GM23338 (cell line): ENCODE measurements around the gene CD33.

Experiments
- CREB1 ChIP-seq: fragments of 250-450 bp; sonication (Bioruptor Pico); IDR thresholded peaks from 2 replicates; pipeline ENCODE4 v1.5.0; 2020; ENCODE audit warnings: low read depth, mild to moderate bottlenecking, moderate library complexity
- EZH2 ChIP-seq: fragments of 200-600 bp; sonication (generic); IDR thresholded peaks from one replicate; pipeline ENCODE4 v1.8.0; 2017; ENCODE audit warnings: antibody characterized with exemption, mild to moderate bottlenecking, low read depth; ENCODE audit not compliant: unreplicated experiment
- EZH2phosphoT487 ChIP-seq: fragments of 200-600 bp; sonication (generic); IDR thresholded peaks from one replicate; pipeline ENCODE4 v1.8.1; 2018; ENCODE audit warnings: antibody characterized with exemption; ENCODE audit not compliant: unreplicated experiment
- JUNB ChIP-seq: IDR thresholded peaks from one replicate; pipeline ENCODE4 v1.6.1; 2016; ENCODE audit warnings: antibody characterized with exemption; ENCODE audit not compliant: unreplicated experiment
- NANOG ChIP-seq: IDR thresholded peaks from 2 replicates; pipeline ENCODE4 v1.6.1; 2016; ENCODE audit warnings: antibody characterized with exemption, borderline replicate concordance
- POLR2AphosphoS5 ChIP-seq: IDR thresholded peaks from 2 replicates; pipeline ENCODE4 v1.6.1; 2016; ENCODE audit warnings: antibody characterized with exemption, low read depth
- STAT1 ChIP-seq: IDR thresholded peaks from one replicate; pipeline ENCODE4 v1.6.1; 2016; ENCODE audit warnings: antibody characterized with exemption; ENCODE audit not compliant: unreplicated experiment
- ZNF114 ChIP-seq: fragments of 250-450 bp; sonication (Bioruptor Pico); IDR thresholded peaks from 2 replicates; pipeline ENCODE4 v1.5.0; 2020; ENCODE audit warnings: mild to moderate bottlenecking, moderate library complexity
- ZNF331 ChIP-seq: fragments of 250-450 bp; sonication (Bioruptor Pico); IDR thresholded peaks from 2 replicates; pipeline ENCODE4 v1.5.0; 2020; ENCODE audit warnings: low read depth, mild to moderate bottlenecking, moderate library complexity
- TF ChIP-seq, protein P1 (sequence below), 2 experiments: fragments of 200-600 bp in 1 of 2; sonication (generic) in 1 of 2; conservative IDR thresholded peaks; 2 replicates each; pipeline versions ENCODE4 v1.5.1 to v1.6.1; 2016 to 2017; ENCODE audit warnings: antibody characterized with exemption in 2 of 2, low read depth in 2 of 2, mild to moderate bottlenecking in 2 of 2, moderate library complexity in 1 of 2
- TF ChIP-seq, protein P2 (sequence below): IDR thresholded peaks from 2 replicates; pipeline ENCODE4 v1.6.1; 2016; ENCODE audit warnings: antibody characterized with exemption
- TF ChIP-seq, protein P3 (sequence below): IDR thresholded peaks from one replicate; pipeline ENCODE4 v1.6.1; 2018; ENCODE audit warnings: antibody characterized with exemption; ENCODE audit not compliant: unreplicated experiment
- TF ChIP-seq, protein P4 (sequence below): fragments of 250-450 bp; sonication (Bioruptor Pico); IDR thresholded peaks from 2 replicates; pipeline ENCODE4 v1.5.0; 2020; ENCODE audit warnings: mild to moderate bottlenecking, moderate library complexity

DNA sequence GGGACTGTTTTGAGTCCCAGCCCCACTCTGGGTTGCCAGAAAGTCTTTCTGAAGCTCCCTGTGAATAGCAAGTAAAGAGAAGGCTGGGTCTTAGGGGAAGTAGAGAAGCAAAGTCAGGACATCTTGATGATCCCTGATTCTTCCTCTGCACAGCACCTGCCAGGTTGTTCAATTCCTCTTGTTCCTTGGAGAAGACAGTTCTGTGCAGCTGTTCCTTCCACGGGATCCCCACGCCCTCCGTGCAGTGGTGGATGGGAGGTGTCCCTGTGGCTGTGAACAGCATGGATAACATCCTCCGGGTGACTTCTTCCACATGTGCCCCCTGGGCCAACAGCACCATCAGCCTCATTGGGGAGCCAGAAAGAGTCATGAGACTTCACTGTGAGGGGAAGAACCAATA is 57.5 kb downstream of the CD33 start:
- TF ChIP-seq EZH2 (no peak), CREB1 (no peak), EZH2phosphoT487 (no peak), POLR2AphosphoS5 (no peak), ZNF114 (CRISPR knock-in tag) (no peak), STAT1 (no peak), JUNB (no peak), ZNF331 (CRISPR knock-in tag) (no peak), NANOG (no peak)
- TF ChIP-seq, protein P1, sequence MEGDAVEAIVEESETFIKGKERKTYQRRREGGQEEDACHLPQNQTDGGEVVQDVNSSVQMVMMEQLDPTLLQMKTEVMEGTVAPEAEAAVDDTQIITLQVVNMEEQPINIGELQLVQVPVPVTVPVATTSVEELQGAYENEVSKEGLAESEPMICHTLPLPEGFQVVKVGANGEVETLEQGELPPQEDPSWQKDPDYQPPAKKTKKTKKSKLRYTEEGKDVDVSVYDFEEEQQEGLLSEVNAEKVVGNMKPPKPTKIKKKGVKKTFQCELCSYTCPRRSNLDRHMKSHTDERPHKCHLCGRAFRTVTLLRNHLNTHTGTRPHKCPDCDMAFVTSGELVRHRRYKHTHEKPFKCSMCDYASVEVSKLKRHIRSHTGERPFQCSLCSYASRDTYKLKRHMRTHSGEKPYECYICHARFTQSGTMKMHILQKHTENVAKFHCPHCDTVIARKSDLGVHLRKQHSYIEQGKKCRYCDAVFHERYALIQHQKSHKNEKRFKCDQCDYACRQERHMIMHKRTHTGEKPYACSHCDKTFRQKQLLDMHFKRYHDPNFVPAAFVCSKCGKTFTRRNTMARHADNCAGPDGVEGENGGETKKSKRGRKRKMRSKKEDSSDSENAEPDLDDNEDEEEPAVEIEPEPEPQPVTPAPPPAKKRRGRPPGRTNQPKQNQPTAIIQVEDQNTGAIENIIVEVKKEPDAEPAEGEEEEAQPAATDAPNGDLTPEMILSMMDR (conservative IDR thresholded peaks at IDR 0.05; ENCODE audit: low read depth in 2 of 2) = no peak
- TF ChIP-seq, protein P2, sequence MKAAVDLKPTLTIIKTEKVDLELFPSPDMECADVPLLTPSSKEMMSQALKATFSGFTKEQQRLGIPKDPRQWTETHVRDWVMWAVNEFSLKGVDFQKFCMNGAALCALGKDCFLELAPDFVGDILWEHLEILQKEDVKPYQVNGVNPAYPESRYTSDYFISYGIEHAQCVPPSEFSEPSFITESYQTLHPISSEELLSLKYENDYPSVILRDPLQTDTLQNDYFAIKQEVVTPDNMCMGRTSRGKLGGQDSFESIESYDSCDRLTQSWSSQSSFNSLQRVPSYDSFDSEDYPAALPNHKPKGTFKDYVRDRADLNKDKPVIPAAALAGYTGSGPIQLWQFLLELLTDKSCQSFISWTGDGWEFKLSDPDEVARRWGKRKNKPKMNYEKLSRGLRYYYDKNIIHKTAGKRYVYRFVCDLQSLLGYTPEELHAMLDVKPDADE = no peak
- TF ChIP-seq, protein P3, sequence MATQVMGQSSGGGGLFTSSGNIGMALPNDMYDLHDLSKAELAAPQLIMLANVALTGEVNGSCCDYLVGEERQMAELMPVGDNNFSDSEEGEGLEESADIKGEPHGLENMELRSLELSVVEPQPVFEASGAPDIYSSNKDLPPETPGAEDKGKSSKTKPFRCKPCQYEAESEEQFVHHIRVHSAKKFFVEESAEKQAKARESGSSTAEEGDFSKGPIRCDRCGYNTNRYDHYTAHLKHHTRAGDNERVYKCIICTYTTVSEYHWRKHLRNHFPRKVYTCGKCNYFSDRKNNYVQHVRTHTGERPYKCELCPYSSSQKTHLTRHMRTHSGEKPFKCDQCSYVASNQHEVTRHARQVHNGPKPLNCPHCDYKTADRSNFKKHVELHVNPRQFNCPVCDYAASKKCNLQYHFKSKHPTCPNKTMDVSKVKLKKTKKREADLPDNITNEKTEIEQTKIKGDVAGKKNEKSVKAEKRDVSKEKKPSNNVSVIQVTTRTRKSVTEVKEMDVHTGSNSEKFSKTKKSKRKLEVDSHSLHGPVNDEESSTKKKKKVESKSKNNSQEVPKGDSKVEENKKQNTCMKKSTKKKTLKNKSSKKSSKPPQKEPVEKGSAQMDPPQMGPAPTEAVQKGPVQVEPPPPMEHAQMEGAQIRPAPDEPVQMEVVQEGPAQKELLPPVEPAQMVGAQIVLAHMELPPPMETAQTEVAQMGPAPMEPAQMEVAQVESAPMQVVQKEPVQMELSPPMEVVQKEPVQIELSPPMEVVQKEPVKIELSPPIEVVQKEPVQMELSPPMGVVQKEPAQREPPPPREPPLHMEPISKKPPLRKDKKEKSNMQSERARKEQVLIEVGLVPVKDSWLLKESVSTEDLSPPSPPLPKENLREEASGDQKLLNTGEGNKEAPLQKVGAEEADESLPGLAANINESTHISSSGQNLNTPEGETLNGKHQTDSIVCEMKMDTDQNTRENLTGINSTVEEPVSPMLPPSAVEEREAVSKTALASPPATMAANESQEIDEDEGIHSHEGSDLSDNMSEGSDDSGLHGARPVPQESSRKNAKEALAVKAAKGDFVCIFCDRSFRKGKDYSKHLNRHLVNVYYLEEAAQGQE = no peak
- TF ChIP-seq, protein P4, sequence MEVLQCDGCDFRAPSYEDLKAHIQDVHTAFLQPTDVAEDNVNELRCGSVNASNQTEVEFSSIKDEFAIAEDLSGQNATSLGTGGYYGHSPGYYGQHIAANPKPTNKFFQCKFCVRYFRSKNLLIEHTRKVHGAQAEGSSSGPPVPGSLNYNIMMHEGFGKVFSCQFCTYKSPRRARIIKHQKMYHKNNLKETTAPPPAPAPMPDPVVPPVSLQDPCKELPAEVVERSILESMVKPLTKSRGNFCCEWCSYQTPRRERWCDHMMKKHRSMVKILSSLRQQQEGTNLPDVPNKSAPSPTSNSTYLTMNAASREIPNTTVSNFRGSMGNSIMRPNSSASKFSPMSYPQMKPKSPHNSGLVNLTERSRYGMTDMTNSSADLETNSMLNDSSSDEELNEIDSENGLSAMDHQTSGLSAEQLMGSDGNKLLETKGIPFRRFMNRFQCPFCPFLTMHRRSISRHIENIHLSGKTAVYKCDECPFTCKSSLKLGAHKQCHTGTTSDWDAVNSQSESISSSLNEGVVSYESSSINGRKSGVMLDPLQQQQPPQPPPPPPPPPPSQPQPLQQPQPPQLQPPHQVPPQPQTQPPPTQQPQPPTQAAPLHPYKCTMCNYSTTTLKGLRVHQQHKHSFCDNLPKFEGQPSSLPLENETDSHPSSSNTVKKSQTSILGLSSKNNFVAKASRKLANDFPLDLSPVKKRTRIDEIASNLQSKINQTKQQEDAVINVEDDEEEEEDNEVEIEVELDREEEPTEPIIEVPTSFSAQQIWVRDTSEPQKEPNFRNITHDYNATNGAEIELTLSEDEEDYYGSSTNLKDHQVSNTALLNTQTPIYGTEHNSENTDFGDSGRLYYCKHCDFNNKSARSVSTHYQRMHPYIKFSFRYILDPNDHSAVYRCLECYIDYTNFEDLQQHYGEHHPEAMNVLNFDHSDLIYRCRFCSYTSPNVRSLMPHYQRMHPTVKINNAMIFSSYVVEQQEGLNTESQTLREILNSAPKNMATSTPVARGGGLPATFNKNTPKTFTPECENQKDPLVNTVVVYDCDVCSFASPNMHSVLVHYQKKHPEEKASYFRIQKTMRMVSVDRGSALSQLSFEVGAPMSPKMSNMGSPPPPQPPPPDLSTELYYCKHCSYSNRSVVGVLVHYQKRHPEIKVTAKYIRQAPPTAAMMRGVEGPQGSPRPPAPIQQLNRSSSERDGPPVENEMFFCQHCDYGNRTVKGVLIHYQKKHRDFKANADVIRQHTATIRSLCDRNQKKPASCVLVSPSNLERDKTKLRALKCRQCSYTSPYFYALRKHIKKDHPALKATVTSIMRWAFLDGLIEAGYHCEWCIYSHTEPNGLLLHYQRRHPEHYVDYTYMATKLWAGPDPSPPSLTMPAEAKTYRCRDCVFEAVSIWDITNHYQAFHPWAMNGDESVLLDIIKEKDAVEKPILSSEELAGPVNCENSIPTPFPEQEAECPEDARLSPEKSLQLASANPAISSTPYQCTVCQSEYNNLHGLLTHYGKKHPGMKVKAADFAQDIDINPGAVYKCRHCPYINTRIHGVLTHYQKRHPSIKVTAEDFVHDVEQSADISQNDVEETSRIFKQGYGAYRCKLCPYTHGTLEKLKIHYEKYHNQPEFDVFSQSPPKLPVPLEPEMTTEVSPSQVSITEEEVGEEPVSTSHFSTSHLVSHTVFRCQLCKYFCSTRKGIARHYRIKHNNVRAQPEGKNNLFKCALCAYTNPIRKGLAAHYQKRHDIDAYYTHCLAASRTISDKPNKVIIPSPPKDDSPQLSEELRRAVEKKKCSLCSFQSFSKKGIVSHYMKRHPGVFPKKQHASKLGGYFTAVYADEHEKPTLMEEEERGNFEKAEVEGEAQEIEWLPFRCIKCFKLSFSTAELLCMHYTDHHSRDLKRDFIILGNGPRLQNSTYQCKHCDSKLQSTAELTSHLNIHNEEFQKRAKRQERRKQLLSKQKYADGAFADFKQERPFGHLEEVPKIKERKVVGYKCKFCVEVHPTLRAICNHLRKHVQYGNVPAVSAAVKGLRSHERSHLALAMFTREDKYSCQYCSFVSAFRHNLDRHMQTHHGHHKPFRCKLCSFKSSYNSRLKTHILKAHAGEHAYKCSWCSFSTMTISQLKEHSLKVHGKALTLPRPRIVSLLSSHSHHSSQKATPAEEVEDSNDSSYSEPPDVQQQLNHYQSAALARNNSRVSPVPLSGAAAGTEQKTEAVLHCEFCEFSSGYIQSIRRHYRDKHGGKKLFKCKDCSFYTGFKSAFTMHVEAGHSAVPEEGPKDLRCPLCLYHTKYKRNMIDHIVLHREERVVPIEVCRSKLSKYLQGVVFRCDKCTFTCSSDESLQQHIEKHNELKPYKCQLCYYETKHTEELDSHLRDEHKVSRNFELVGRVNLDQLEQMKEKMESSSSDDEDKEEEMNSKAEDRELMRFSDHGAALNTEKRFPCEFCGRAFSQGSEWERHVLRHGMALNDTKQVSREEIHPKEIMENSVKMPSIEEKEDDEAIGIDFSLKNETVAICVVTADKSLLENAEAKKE (CRISPR knock-in tag) = no peak
